ENCODE data around the gene ZBTB40. TPM values are rescaled to one million over a fixed set of nuclear protein-coding genes. Genes with fewer than 3 reads are reported as not detected.

Gene ZBTB40
- total RNA-seq, 1 donor from 2014 or later = 10.2 TPM

DNA sequence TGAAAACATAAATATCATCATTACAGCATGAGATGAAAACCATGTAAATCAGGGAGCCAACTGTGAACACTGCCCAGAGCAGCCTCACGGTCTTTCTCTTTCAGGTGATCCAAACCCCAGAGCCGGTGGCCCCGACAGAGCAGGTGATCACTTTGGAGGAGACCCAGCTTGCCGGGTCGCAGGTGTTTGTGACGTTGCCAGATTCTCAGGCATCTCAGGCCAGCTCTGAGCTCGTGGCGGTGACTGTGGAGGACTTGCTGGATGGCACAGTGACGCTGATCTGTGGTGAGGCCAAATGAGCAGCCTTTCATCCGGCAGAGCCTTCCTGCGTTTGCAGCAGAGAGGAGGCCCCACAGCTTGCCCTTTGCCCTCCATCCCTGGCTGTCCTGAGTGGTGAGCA is 74.4 kb downstream of the ZBTB40 start:
- DNase-seq (ENCODE audit: low spot score in 2 of 2) = no peak
- FAIRE-seq = no peak

- FAIRE-seq (no peak), DNase-seq (ENCODE audit: low spot score in 2 of 2) (no peak)
Measured at GRCh38 chr1:22526677-22527076, 75.0 kb downstream of the ZBTB40 start.

- no peak for FAIRE-seq
- DNase-seq (ENCODE audit: low spot score in 2 of 2) = no peak
Measured at GRCh38 chr1:22527122-22527521, 75.5 kb downstream of the ZBTB40 start.

DNA sequence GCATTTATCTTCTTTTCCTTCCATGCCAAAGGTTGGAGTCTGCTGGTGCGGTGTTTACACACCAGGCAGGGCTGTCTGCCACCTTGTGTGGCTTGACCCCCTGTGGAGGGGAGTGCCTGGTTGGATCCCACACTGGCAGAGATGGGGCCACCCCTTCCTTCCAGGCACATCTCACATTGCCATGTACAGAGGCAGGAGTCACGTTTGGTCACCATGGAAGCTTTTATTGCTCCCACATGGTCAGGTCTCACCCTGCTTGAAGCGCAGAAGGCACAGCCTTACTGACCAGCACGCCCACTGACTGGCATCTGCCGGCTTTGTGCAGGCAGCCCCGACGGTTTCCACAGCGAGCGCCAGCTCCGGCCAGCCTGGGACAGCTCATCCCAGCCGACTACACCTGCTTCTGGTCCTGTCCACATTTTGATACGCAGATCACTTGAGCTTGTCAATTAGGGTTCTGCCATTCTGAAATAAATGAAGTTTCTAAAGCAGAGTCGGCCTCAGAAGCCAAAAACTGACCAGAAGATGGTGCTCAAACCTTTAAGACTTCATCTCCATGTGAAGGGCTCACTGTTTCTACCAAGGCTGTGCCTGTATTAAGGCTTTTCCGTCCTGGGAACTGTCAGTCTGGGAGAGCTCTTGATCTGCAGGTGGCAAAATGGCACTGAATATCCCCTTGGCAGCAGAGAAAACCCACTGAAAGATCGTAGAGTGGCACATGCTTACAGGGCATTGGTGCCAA is 76.1 kb downstream of the ZBTB40 start:
- FAIRE-seq (no peak), DNase-seq (ENCODE audit: low spot score in 2 of 2) (peak in 1 of 2 donors; percentile 36)

DNA sequence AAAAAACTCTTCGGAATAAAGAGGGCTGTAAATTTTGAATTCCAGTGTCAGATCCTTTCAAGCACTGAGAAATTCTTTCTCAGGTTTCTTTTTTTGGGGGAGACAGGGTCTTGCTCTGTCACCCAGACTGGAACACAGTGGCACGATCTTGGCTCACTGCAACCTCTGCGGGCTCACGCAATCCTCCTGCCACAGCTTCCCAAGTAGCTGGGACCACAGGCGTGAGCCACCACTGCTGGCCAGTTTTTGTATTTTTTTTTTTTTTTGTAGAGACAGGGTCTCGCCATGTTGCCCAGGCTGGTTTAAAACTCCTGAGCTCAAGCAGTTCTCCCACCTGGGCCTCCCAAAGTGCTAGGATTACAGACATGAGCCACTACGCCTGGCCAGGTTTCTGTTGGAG is 76.8 kb downstream of the ZBTB40 start:
- FAIRE-seq = no peak
- no peak for DNase-seq (ENCODE audit: low spot score in 2 of 2)

- no peak for FAIRE-seq
- DNase-seq (ENCODE audit: low spot score in 2 of 2) = peak in 1 of 2 donors; percentile 30
Measured at GRCh38 chr1:22529901-22530621, 78.4 kb downstream of the ZBTB40 start.

DNA sequence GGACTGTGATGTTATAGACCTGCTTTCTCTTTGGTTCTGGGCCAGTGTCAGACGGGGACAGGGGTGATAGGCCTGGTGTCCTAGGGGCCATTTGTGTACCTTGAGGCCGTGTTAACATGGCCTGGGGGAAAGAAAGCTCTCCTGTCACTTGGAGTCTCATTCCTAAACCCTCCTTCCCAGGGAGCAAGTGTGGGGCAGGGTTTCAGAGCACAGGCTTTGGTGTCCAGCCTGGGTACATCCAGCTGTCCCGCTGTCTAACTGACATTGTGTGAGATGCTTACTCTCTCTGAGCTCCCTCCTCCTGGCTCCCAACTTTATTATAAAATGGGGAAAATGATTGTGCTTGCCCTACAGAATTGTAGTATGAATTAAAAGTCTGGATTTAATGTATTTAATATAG is 79.1 kb downstream of the ZBTB40 start:
- FAIRE-seq (no peak), DNase-seq (ENCODE audit: low spot score in 2 of 2) (no peak)

- FAIRE-seq (no peak), DNase-seq (ENCODE audit: low spot score in 2 of 2) (no peak)
Measured at GRCh38 chr1:22531251-22531650, 79.6 kb downstream of the ZBTB40 start.

GRCh38 chr1:22533244-22533895 is 81.7 kb downstream of the ZBTB40 start:
- DNase-seq (ENCODE audit: low spot score in 2 of 2) (no peak), FAIRE-seq (no peak)

DNA sequence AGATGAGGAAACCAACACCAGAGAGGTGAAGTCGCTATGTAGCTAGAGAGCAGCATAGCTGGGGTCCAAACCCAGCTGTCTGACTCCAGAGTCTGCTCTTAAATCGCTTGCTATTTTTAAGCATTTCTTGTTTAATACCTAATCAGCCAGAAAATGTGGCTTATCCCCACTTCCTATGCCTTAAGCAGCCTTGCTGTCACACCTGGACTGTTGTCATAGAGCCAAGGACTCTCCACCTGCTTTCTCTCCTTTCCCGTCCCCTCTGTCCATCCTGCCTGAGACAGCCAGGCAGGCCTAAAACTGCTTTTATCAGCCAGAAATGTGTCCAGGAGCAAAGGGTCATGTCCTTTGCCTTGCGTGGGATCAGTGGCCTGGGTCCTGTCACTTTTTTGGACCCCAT is 83.3 kb downstream of the ZBTB40 start:
- DNase-seq (ENCODE audit: low spot score in 2 of 2) (no peak), FAIRE-seq (no peak)

GRCh38 chr1:22535399-22535798 is 83.7 kb downstream of the ZBTB40 start:
- no peak for FAIRE-seq

GRCh38 chr1:22536506-22536905 is 84.9 kb downstream of the ZBTB40 start:
- no peak for FAIRE-seq

More at GRCh38 chr1:22535399-22535798, 83.7 kb downstream of the ZBTB40 start:
- no peak for DNase-seq (ENCODE audit: low spot score in 2 of 2)

GRCh38 chr1:22537441-22538139 is 85.9 kb downstream of the ZBTB40 start:
- FAIRE-seq (no peak), DNase-seq (ENCODE audit: low spot score in 2 of 2) (peak in 1 of 2 donors; percentile 36)

More at GRCh38 chr1:22536506-22536905, 84.9 kb downstream of the ZBTB40 start:
- no peak for DNase-seq (ENCODE audit: low spot score in 2 of 2)

DNA sequence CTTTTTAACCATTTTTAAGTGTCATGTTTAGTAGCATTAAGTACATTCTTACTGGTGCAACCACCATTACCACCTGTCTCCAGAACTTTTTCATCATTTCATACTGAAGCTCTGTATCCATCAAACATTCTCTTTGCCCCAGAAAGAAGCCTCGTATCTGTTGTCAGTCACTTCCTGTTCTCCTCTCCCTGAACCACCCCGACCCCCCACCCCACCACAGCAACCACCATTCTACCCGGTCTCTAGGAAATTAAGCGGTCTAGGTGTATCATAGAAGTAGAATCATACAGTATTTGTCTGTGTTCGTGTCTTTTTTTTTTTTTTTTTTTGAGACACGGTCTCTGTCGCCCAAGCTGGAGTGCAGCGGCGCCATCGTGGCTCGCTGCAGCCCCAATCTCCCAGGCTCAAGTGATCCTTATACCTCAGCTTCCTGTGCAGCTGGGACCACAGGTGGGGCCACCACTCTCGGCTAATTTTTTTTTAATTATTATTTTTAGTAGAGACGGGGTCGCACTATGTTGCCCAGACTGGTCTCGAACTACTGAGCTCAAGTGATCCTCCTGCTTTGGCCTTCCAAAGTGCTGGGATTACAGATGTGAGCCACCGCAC is 88.0 kb downstream of the ZBTB40 start:
- DNase-seq (ENCODE audit: low spot score in 2 of 2) = no peak
- FAIRE-seq = no peak

DNA sequence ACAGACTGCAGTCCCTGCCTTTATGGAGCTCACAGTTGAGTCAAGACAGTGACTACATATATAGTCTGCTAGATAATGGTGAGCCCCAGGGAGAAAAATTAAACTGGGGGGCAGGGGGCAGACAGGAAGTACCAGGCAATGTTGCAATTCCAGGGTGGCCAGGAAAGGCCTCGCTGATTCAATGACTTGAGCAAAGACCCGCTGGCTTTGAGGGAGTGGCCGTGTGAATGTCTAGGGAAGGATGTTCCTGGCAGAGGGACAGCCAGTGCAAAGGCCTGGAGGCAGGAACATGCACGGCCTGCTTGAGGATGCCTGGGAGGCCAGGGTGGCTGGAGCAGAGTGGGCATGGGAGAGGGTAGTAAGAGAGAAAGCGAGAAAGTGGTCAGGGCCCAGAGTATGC is 88.7 kb downstream of the ZBTB40 start:
- FAIRE-seq (no peak), DNase-seq (ENCODE audit: low spot score in 2 of 2) (no peak)

- DNase-seq (ENCODE audit: low spot score in 2 of 2) (no peak), FAIRE-seq (no peak)
Measured at GRCh38 chr1:22542886-22543285, 91.2 kb downstream of the ZBTB40 start.

DNA sequence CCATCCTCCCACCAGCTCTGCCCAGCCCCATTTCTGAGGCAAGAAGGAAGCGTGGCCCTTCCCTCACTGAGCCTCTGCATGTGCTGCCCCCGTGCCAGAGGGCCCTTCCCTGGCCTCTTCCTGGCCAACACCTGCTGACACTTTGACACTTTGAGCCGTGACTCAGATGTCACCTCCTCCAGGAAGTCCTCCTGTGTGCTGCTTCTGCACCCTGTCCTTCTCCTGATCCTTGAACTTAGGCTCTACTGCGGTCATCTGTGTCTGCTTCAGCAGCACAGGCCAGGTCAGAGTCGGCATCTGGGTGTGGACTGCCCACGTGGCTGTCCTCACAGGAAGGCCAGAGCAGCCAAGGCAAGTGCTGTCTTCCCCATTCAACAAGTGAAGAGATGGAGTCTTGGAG is 92.0 kb downstream of the ZBTB40 start:
- FAIRE-seq = no peak

GRCh38 chr1:22544606-22545005 is 93.0 kb downstream of the ZBTB40 start:
- no peak for FAIRE-seq
- DNase-seq (ENCODE audit: low spot score in 2 of 2) = no peak

More for the DNA sequence above, 92.0 kb downstream of the ZBTB40 start:
- no peak for DNase-seq (ENCODE audit: low spot score in 2 of 2)

DNA sequence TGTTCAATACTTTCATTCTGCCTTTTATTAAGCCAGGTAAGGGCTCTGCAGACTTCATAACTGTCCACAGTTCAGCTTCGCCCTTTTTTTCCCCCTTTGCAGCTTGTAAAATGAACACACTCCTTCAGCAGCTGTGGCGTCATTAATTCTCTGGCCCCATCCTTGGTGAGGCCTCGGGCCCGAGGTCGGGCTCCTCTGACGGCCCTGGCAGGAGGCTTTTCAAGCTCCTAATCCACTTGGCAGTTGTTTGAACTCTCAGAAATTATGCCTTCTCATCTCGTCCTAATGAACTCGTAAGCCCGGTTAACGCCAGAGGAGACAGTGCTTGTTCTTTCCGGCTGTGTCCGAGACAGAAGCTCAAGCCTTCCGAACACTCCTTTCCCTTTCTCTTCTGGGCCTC is 93.5 kb downstream of the ZBTB40 start:
- no peak for FAIRE-seq
- DNase-seq (ENCODE audit: low spot score in 2 of 2) = no peak

- DNase-seq (ENCODE audit: low spot score in 2 of 2) (no peak), FAIRE-seq (no peak)
Measured at GRCh38 chr1:22547186-22547817, 95.7 kb downstream of the ZBTB40 start.

Measured in frontal cortex (tissue), 4 donors.